H1 (cell line): Measurements from ENCODE around the gene DTX4. TPM values are rescaled to one million over a fixed set of nuclear protein-coding genes. Genes with fewer than 3 reads are reported as not detected.

Experiments used
- CTCF ChIA-PET: fragments of 300-600 bp; sonication (Branson Sonifier 250); formaldehyde crosslinking; loops from one replicate; lab custom pipeline; 2021; ENCODE audit not compliant: partially characterized antibody; lab: Charles Lee
- POLR2A ChIA-PET: fragments of 300-600 bp; sonication (Branson Sonifier 250); formaldehyde crosslinking; loops from one replicate; lab custom pipeline; 2021; ENCODE audit warnings: inconsistent platforms; ENCODE audit not compliant: partially characterized antibody; lab: Charles Lee
- DNase-seq, 2 experiments: peaks; one replicate each; pipeline versions ENCODE4 v3.0.0 to v3.0.0-alpha.2; 2010 to 2022; ENCODE audit warnings: low spot score in 2 of 2, low read depth in 1 of 2, mixed read lengths in 1 of 2
- FAIRE-seq: peaks from 2 replicates; lab custom pipeline; 2011; peaks lifted over from hg19 to GRCh38; lab: Jason Lieb, UNC
- H2AFZ ChIP-seq: 2 replicates; pipeline ENCODE4 v1.8.1; 2012; ENCODE audit warnings: low read length, inconsistent platforms
- H2AK5ac ChIP-seq: 2 replicates; pipeline ENCODE4 v1.6.1; 2013; ENCODE audit warnings: low read depth, low read length
- H2BK120ac ChIP-seq: replicated peaks from 2 replicates; pipeline ENCODE3; 2013; ENCODE audit warnings: low read depth, low read length, inconsistent platforms
- H2BK12ac ChIP-seq: 2 replicates; pipeline ENCODE4 v1.6.1; 2013; ENCODE audit warnings: low read depth, low read length
- H2BK15ac ChIP-seq: 2 replicates; pipeline ENCODE4 v1.6.1; 2013; ENCODE audit warnings: low read length
- H2BK20ac ChIP-seq: 2 replicates; pipeline ENCODE4 v1.6.1; 2013; ENCODE audit warnings: low read length
- H2BK5ac ChIP-seq: 2 replicates; pipeline ENCODE4 v1.6.1; 2013; ENCODE audit warnings: low read depth, low read length
- H3K14ac ChIP-seq: 2 replicates; pipeline ENCODE4 v1.6.1; 2013; ENCODE audit warnings: inconsistent platforms; ENCODE audit not compliant: insufficient read length
- H3K18ac ChIP-seq: 2 replicates; pipeline ENCODE4 v1.6.1; 2013; ENCODE audit warnings: low read length; ENCODE audit errors: extremely low read depth
- H3K23ac ChIP-seq: 2 replicates; pipeline ENCODE4 v1.6.1; 2013; ENCODE audit warnings: inconsistent platforms; ENCODE audit not compliant: insufficient read length
- H3K23me2 ChIP-seq: 2 replicates; pipeline ENCODE4 v1.6.1; 2013; ENCODE audit warnings: low read depth, low read length
- H3K27ac ChIP-seq: 2 replicates; pipeline ENCODE4 v1.6.1; 2011; ENCODE audit warnings: low read depth, low read length, inconsistent platforms
- H3K27me3 ChIP-seq, 4 experiments: replicated peaks in 1 of 4; 1 replicate in 1 of 4; 2 replicates in 3 of 4; pipeline versions ENCODE4 v1.6.1 to v1.8.1; 2011 to 2013; ENCODE audit warnings: low read length in 3 of 4, mild to moderate bottlenecking in 3 of 4, inconsistent platforms in 2 of 4, mixed read lengths in 2 of 4, moderate library complexity in 1 of 4; ENCODE audit not compliant: control insufficient read depth in 3 of 4, insufficient read depth in 3 of 4; ENCODE audit errors: extremely low read depth in 1 of 4
- H3K36me3 ChIP-seq, 4 experiments: 2 replicates each; pipeline versions ENCODE4 v1.6.1 to v1.8.1; 2011 to 2013; ENCODE audit warnings: mild to moderate bottlenecking in 4 of 4, low read length in 3 of 4, moderate library complexity in 2 of 4, control low read depth in 1 of 4, inconsistent platforms in 1 of 4; ENCODE audit not compliant: insufficient read depth in 4 of 4, control insufficient read depth in 2 of 4
- H3K4ac ChIP-seq: replicated peaks from 2 replicates; pipeline ENCODE3; 2013; ENCODE audit warnings: low read length, low read depth, mixed read lengths, inconsistent platforms; ENCODE audit not compliant: insufficient read length
- H3K4me1 ChIP-seq, 4 experiments: replicated peaks in 1 of 4; 1 replicate in 1 of 4; 2 replicates in 3 of 4; pipeline versions ENCODE4 v1.6.1 to v1.8.1; 2011 to 2013; ENCODE audit warnings: low read length in 3 of 4, inconsistent platforms in 2 of 4, mixed read lengths in 1 of 4; ENCODE audit not compliant: insufficient read depth in 4 of 4, control insufficient read depth in 3 of 4
- H3K4me2 ChIP-seq, 2 experiments: 2 replicates each; pipeline versions ENCODE4 v1.6.1 to v1.8.1; 2011 to 2013; ENCODE audit warnings: low read depth in 2 of 2, low read length in 2 of 2, control low read depth in 1 of 2, inconsistent platforms in 1 of 2, mild to moderate bottlenecking in 1 of 2; ENCODE audit not compliant: insufficient read depth in 1 of 2
- H3K4me3 ChIP-seq, 4 experiments: fragments of 200-600, 300-600 bp in 1 of 4; sonication (generic), shearing (Covaris generic), sonication (Bioruptor Twin) in 1 of 4; 2 replicates each; pipeline versions ENCODE4 v1.5.1 to v1.8.1; 2011 to 2016; ENCODE audit warnings: low read length in 4 of 4, low read depth in 3 of 4, control low read depth in 2 of 4, inconsistent platforms in 2 of 4, mild to moderate bottlenecking in 2 of 4, mixed read lengths in 1 of 4, moderate library complexity in 1 of 4; ENCODE audit not compliant: insufficient read depth in 2 of 4; ENCODE audit errors: extremely low read depth in 1 of 4
- H3K56ac ChIP-seq: replicated peaks from 2 replicates; pipeline ENCODE3; 2013; ENCODE audit warnings: low read depth, mild to moderate bottlenecking, mixed read lengths, low read length, inconsistent platforms; ENCODE audit not compliant: insufficient read length
- H3K79me1 ChIP-seq: 2 replicates; pipeline ENCODE4 v1.6.1; 2013; ENCODE audit warnings: low read depth, low read length, control low read depth
- H3K79me2 ChIP-seq, 2 experiments: 2 replicates each; pipeline versions ENCODE4 v1.6.1 to v1.8.1; 2012 to 2013; ENCODE audit warnings: low read length in 2 of 2, mild to moderate bottlenecking in 2 of 2, inconsistent platforms in 1 of 2; ENCODE audit not compliant: insufficient read depth in 2 of 2, control insufficient read depth in 1 of 2
- H3K9ac ChIP-seq, 4 experiments: replicated peaks in 1 of 4; 1 replicate in 1 of 4; 2 replicates in 3 of 4; pipeline versions ENCODE4 v1.6.1 to v1.8.1; 2011 to 2013; ENCODE audit warnings: low read depth in 3 of 4, low read length in 3 of 4, control low read depth in 2 of 4, mild to moderate bottlenecking in 2 of 4, moderate library complexity in 2 of 4, inconsistent platforms in 1 of 4; ENCODE audit errors: extremely low read depth in 1 of 4
- H3K9me3 ChIP-seq, 2 experiments: 2 replicates each; pipeline versions ENCODE4 v1.6.1 to v1.8.1; 2012 to 2013; ENCODE audit warnings: mild to moderate bottlenecking in 2 of 2, moderate library complexity in 2 of 2, control low read depth in 1 of 2, inconsistent platforms in 1 of 2, low read depth in 1 of 2, low read length in 1 of 2, mixed read lengths in 1 of 2; ENCODE audit not compliant: insufficient read depth in 2 of 2
- H4K20me1 ChIP-seq, 2 experiments: replicated peaks in 1 of 2; 2 replicates each; pipeline versions ENCODE3 to v1.8.1; 2011 to 2013; ENCODE audit warnings: inconsistent platforms in 2 of 2, low read length in 2 of 2, mild to moderate bottlenecking in 1 of 2; ENCODE audit not compliant: insufficient read depth in 2 of 2, control insufficient read depth in 1 of 2
- H4K5ac ChIP-seq: 2 replicates; pipeline ENCODE4 v1.6.1; 2013; ENCODE audit warnings: low read length, low read depth, mixed read lengths, inconsistent platforms; ENCODE audit not compliant: insufficient read length
- H4K8ac ChIP-seq: 2 replicates; pipeline ENCODE4 v1.8.0; 2013; ENCODE audit warnings: mild to moderate bottlenecking, moderate library complexity, low read length, inconsistent platforms; ENCODE audit not compliant: insufficient read depth; ENCODE audit errors: extremely low read depth
- H4K91ac ChIP-seq: replicated peaks from 2 replicates; pipeline ENCODE3; 2013; ENCODE audit warnings: low read length, mixed read lengths, inconsistent platforms; ENCODE audit not compliant: insufficient read length
- BRCA1 ChIP-seq: IDR thresholded peaks from 2 replicates; pipeline ENCODE4 v1.6.1; 2012; ENCODE audit warnings: low read depth, low read length, improper control_type of control experiment
- CHD2 ChIP-seq: IDR thresholded peaks from 2 replicates; pipeline ENCODE4 v1.6.1; 2012; ENCODE audit warnings: low read length, improper control_type of control experiment
- CREB1 ChIP-seq: IDR thresholded peaks from 2 replicates; pipeline ENCODE4 v1.6.1; 2012; ENCODE audit warnings: inconsistent platforms
- GTF2F1 ChIP-seq: IDR thresholded peaks from 2 replicates; pipeline ENCODE4 v1.6.1; 2012; ENCODE audit warnings: low read depth, low read length, improper control_type of control experiment, borderline replicate concordance
- NANOG ChIP-seq: IDR thresholded peaks from 2 replicates; pipeline ENCODE4 v1.6.1; 2011; ENCODE audit warnings: low read length, low read depth, mild to moderate bottlenecking, inconsistent platforms; ENCODE audit not compliant: insufficient read depth, poor library complexity, severe bottlenecking
- POLR2A ChIP-seq, 2 experiments: IDR thresholded peaks; 1 replicate in 1 of 2; 2 replicates in 1 of 2; pipeline ENCODE4 v1.6.1; 2011; ENCODE audit warnings: low read depth in 2 of 2, low read length in 2 of 2, mild to moderate bottlenecking in 2 of 2; ENCODE audit errors: control extremely low read depth in 1 of 2
- SIN3A ChIP-seq, 2 experiments: IDR thresholded peaks in 1 of 2; conservative IDR thresholded peaks in 1 of 2; 2 replicates each; pipeline ENCODE4 v1.6.1; 2011 to 2012; ENCODE audit warnings: low read length in 2 of 2, improper control_type of control experiment in 1 of 2, low read depth in 1 of 2, mild to moderate bottlenecking in 1 of 2
- SIRT6 ChIP-seq: IDR thresholded peaks from one replicate; pipeline ENCODE4 v1.7.1; 2012; ENCODE audit warnings: low read length, inconsistent platforms
- SP1 ChIP-seq: IDR thresholded peaks from 2 replicates; pipeline ENCODE4 v1.6.1; 2011; ENCODE audit warnings: low read depth, low read length
- USF2 ChIP-seq: IDR thresholded peaks from 2 replicates; pipeline ENCODE4 v1.6.1; 2011; ENCODE audit warnings: low read length, improper control_type of control experiment
- WGBS, 2 experiments: shearing (Covaris generic) in 1 of 2; methylation state at CpG; one replicate each; pipeline versions ENCODE4 v1.1.6 to v1.1.7; 2013 to 2015; ENCODE audit warnings: low lambda C conversion rate in 2 of 2, mixed read lengths in 2 of 2, inconsistent platforms in 1 of 2, low coverage in 1 of 2, missing lambda C conversion rate in 1 of 2; ENCODE audit not compliant: insufficient replicate concordance in 2 of 2, insufficient coverage in 1 of 2, insufficient read length in 1 of 2; ENCODE audit errors: extremely low coverage in 1 of 2, missing lambda C conversion rate in 1 of 2; 5-methylcytosine and 5-hydroxymethylcytosine counted together
- polyA plus RNA-seq, 7 experiments: library from polyadenylated mRNA; depleted of rRNA in 3 of 7; stranded (reverse) in 5 of 7; unstranded in 2 of 7; fragments of >200 nt in 5 of 7; fragments of 200-250 nt in 2 of 7; gene quantifications; 1 replicate in 5 of 7; 2 replicates in 1 of 7; 4 replicates in 1 of 7; pipeline versions ENCODE4 v1.2.1 to v1.2.3, GENCODE V29; 2011 to 2013; ENCODE audit warnings: missing spikeins in 2 of 7, mixed read lengths in 2 of 7
- total RNA-seq: library from RNA; stranded (reverse); fragmentation: NEBNext Ultra II Directional; extraction: Animal tissue kit (Norgen Biotek cat#: 25700); gene quantifications from 2 replicates; pipeline ENCODE4 v1.2.1, GENCODE V29; 2021

The DTX4 gene
- total and polyA plus RNA-seq, 2 of the 8 experiments (the other 6 are each of a cell fraction or from before 2014, with no cell fraction given): 5.1 to 18.8 TPM

DNA sequence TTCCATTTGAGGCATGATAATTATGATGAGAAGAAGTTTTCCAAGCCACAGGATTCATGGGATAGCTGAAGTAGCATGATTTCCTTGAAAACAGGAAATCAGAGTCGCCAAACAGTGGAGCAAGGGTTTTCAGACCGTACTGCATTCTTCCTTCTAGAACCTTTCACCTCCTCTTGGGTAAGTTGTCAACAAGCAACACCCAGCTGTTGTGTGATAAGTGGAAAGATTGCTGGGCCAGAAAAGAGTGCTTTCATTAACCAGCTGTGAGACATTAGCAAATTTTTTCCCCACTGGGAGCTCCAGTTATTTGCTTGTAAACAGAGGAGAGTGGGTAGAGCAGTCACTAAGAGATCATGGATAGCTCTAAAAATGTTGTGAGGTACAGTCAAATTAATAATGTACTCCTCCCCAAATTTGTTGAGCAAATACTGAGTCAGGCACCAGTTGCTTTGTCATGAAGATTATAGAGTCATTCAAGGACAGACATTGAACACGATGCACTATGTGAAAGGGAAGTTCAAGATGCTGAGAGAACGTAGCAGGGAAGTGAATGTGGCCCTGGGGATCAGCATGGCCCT, 52.5 kb downstream of the DTX4 start:
- Histone ChIP-seq H3K23ac (no peak overlapping the region), H3K9me3 (no peaks in the 10 kb centered on the region; a peak in 1 of 4 replicates), H2AK5ac (no peak overlapping the region), H3K4ac (no peak overlapping the region), H3K4me3 (no peak overlapping the region), H2BK120ac (no peak overlapping the region), H4K91ac (no peak overlapping the region), H4K5ac (no peak overlapping the region), H4K8ac (no peak overlapping the region), H3K36me3 (no peaks in the 10 kb centered on the region), H3K56ac (no peak overlapping the region), H3K79me2 (no peaks in the 10 kb centered on the region), H2BK15ac (no peak overlapping the region), H2BK20ac (no peak overlapping the region), H3K4me1 (no peaks in the 10 kb centered on the region), H3K23me2 (no peaks in the 10 kb centered on the region), H3K79me1 (no peaks in the 10 kb centered on the region), H2BK5ac (no peak overlapping the region), H2AFZ (no peak overlapping the region), H4K20me1 (no peaks in the 10 kb centered on the region), H3K9ac (no peak overlapping the region), H3K27me3 (no peaks in the 10 kb centered on the region), H2BK12ac (no peak overlapping the region), H3K14ac (no peak overlapping the region), H3K4me2 (no peak overlapping the region), H3K27ac (no peak overlapping the region), H3K18ac (no peak overlapping the region)
- WGBS, 2 experiments: 81% methylated on average over 4 of the region's 4 CpGs; no CpG with 5 or more reads in 1 of the 2 experiments
- FAIRE-seq (no peak), DNase-seq (no peak)
- CTCF ChIA-PET: interaction anchor here (0.7 to 5.1 kb wide), 8 partner anchors 14 to 1532 kb away, joined by 3 to 25 read pairs (median 4); no protein-coding TSS in a partner anchor
- no peak for TF ChIP-seq GTF2F1
- TF ChIP-seq POLR2A (IDR thresholded peaks at IDR 0.05; ENCODE audit: control extremely low read depth in 1 of 2, low read depth in 2 of 2, low read length in 2 of 2): no peak
- no peak for TF ChIP-seq BRCA1
- TF ChIP-seq CHD2: no peak
- no peak for TF ChIP-seq SIRT6
- no peak for TF ChIP-seq NANOG
- TF ChIP-seq SIN3A (conservative IDR thresholded peaks at IDR 0.05 in 1 of 2, IDR thresholded peaks at IDR 0.05 in 1 of 2; ENCODE audit: low read depth in 1 of 2, low read length in 2 of 2): no peak
- no peak for TF ChIP-seq CREB1
- no peak for TF ChIP-seq SP1
- no peak for TF ChIP-seq USF2
- POLR2A ChIA-PET: no interaction called here
